ENCODE data around the gene ST3GAL3.

DNA sequence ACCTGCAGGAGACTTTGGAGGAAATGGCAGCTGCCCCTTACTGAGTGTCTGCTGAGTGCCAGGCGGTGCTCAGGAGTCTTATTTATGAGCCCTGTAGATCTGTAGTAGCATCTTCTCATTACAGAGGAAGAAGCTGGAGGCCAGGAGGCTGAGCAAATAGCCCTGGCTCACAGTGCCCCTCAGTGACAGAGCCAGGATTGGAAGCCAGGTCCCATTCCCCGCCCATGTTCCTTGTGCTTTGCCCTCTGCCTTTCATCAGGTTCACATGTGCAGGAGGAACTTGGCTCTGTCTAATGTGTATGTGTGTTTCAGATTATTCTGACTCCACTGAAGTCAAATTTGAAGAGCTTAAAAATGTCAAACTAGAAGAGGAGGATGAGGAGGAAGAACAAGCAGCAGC is 36.1 kb upstream of the ST3GAL3 start:
- TF ChIP-seq CTCF (IDR thresholded peaks at IDR 0.05) = no peak
- no peak for TF ChIP-seq RCOR1 (IDR thresholded peaks at IDR 0.05; ENCODE audit: low read depth, low read length)
- TF ChIP-seq ZNF302 (CRISPR knock-in tag; IDR thresholded peaks at IDR 0.05) = no peak
- TF ChIP-seq EP300 (IDR thresholded peaks at IDR 0.05) = no peak
- TF ChIP-seq MAX (IDR thresholded peaks at IDR 0.05) = no peak
- no peak for TF ChIP-seq REST (IDR thresholded peaks at IDR 0.05)
- no peak for TF ChIP-seq SMC3 (IDR thresholded peaks at IDR 0.05)
- no peak for TF ChIP-seq CEBPB (IDR thresholded peaks at IDR 0.05)
- no peak for TF ChIP-seq BHLHE40 (IDR thresholded peaks at IDR 0.05; ENCODE audit: low read depth, low read length)
- TF ChIP-seq POLR2A (IDR thresholded peaks at IDR 0.05; ENCODE audit: low read length) = no peak
- TF ChIP-seq HMGXB4 (CRISPR knock-in tag; IDR thresholded peaks at IDR 0.05; ENCODE audit: borderline replicate concordance) = no peak
